ENCODE data around the gene ITGA3. TPM values are rescaled to one million over a fixed set of nuclear protein-coding genes. Genes with fewer than 3 reads are reported as not detected.

ITGA3 gene
- total RNA-seq, 1 experiment from 2014 or later = 22.5 TPM

GRCh38 chr17:50087912-50088405 is 32.0 kb downstream of the ITGA3 start:
- Histone ChIP-seq H3K79me2 (ENCODE audit: insufficient read depth, low read length) (no peaks in the 10 kb centered on the region), H2BK12ac (ENCODE audit: insufficient read length, low read depth, low read length) (no peak overlapping the region), H3K9ac (ENCODE audit: extremely low read depth, insufficient read length, low read length) (no peak overlapping the region), H4K91ac (ENCODE audit: insufficient read length, low read depth, low read length) (no peak overlapping the region), H4K5ac (ENCODE audit: insufficient read length, low read depth, low read length) (no peak overlapping the region), H4K20me1 (ENCODE audit: control insufficient read depth, insufficient read depth, insufficient read length) (no peaks in the 10 kb centered on the region), H3K23ac (ENCODE audit: insufficient read length, low read depth, low read length) (no peak overlapping the region), H2BK15ac (ENCODE audit: low read depth, low read length) (no peak overlapping the region), H3K9me3 (ENCODE audit: control insufficient read depth, low read depth, low read length) (no peaks in the 10 kb centered on the region), H3K56ac (ENCODE audit: insufficient read length, low read depth, low read length) (no peak overlapping the region), H3K23me2 (ENCODE audit: insufficient read length, low read depth, low read length, poor library complexity, severe bottlenecking) (no peaks in the 10 kb centered on the region), H3K4ac (ENCODE audit: low read depth, low read length) (no peak overlapping the region), H3K27me3 (ENCODE audit: insufficient read depth, low read length) (no peaks in the 10 kb centered on the region), H3K79me1 (ENCODE audit: insufficient read depth, low read depth, low read length, poor library complexity, severe bottlenecking) (no peaks in the 10 kb centered on the region), H4K8ac (replicated peaks; ENCODE audit: insufficient read length, low read depth, low read length) (no peak overlapping the region), H3T11ph (ENCODE audit: low read length) (no peak overlapping the region), H3K18ac (ENCODE audit: insufficient read length, low read depth, low read length) (no peak overlapping the region), H2AK5ac (ENCODE audit: insufficient read length, low read length) (no peak overlapping the region), H3K27ac (ENCODE audit: insufficient read length, low read depth, low read length) (no peak overlapping the region), H3K14ac (ENCODE audit: insufficient read depth, low read length) (no peak overlapping the region), H2BK5ac (ENCODE audit: insufficient read length, low read length) (no peak overlapping the region), H2AFZ (ENCODE audit: low read length) (no peak overlapping the region), H3K4me2 (ENCODE audit: insufficient read depth, insufficient read length, low read length) (no peak overlapping the region), H2BK20ac (ENCODE audit: low read depth, low read length, poor library complexity, severe bottlenecking) (no peak overlapping the region), H2BK120ac (ENCODE audit: low read depth, low read length, poor library complexity, severe bottlenecking) (no peak overlapping the region), H3K4me1 (ENCODE audit: insufficient read depth, low read length) (no peaks in the 10 kb centered on the region)
- Mint-ChIP-seq H3K4me1 (peaks cover 0 to 8% of the 10 kb centered on the region in 2 experiments; a peak in 2 of 4 replicates), H3K27me3 (ENCODE audit: low read depth) (no peaks in the 10 kb centered on the region), H3K36me3 (ENCODE audit: insufficient read depth in 1 of 3, low read depth in 3 of 3) (no peaks in the 10 kb centered on the region), H3K4me3 (no peak overlapping the region), H3K27ac (no peak overlapping the region; a peak in 1 of 7 replicates), H3K9me3 (no peaks in the 10 kb centered on the region; a peak in 1 of 5 replicates)
- DNase-seq = no peak
- no peak for TF ChIP-seq CTCF (conservative IDR thresholded peaks at IDR 0.05)
- WGBS (ENCODE audit: extremely low coverage, insufficient read length, low lambda C conversion rate) = no CpG with 5 or more reads among the region's 19 CpGs
